Esophagus muscularis mucosa (tissue), 3 donors: ENCODE results near the gene GUCA2A.

ENCODE experiments used
- CTCF ChIP-seq, 3 experiments: fragments of 200-600 bp in 2 of 3; fragments of 450-650 bp in 1 of 3; sonication (generic) in 2 of 3; IDR thresholded peaks; one replicate each; pipeline ENCODE4 v1.5.1; 2017 to 2019; ENCODE audit warnings: antibody characterized with exemption in 3 of 3, mild to moderate bottlenecking in 2 of 3, moderate library complexity in 1 of 3
- POLR2A ChIP-seq: fragments of 450-650 bp; IDR thresholded peaks from one replicate; pipeline ENCODE4 v1.6.1; 2017; ENCODE audit warnings: antibody characterized with exemption, moderate library complexity, mild to moderate bottlenecking, low read depth

- TF ChIP-seq CTCF (IDR thresholded peaks at IDR 0.05) (no peak), POLR2A (no peak)
Observed at GRCh38 chr1:42143896-42144710, 20.4 kb downstream of the GUCA2A start.
